Suprapubic skin (tissue), 4 donors: ENCODE data around the gene MBOAT2. TPM values are rescaled to one million over a fixed set of nuclear protein-coding genes. Genes with fewer than 3 reads are reported as not detected.

ENCODE experiments used
- DNase-seq, 2 donors: peaks; one replicate each; pipeline ENCODE4 v3.0.0-alpha.2; 2019; ENCODE audit warnings: low spot score in 2 of 2
- H3K27ac ChIP-seq: fragments of 200-600 bp; sonication (generic); one replicate; pipeline ENCODE4 v1.5.1; 2019
- H3K27me3 ChIP-seq: fragments of 200-600 bp; sonication (generic); one replicate; pipeline ENCODE4 v1.5.1; 2019
- H3K36me3 ChIP-seq: fragments of 200-600 bp; sonication (generic); one replicate; pipeline ENCODE4 v1.5.1; 2019
- H3K4me1 ChIP-seq: fragments of 200-600 bp; sonication (generic); one replicate; pipeline ENCODE4 v1.5.1; 2019
- H3K4me3 ChIP-seq: fragments of 200-600 bp; sonication (generic); one replicate; pipeline ENCODE4 v1.5.1; 2019; ENCODE audit warnings: mild to moderate bottlenecking
- H3K9me3 ChIP-seq: fragments of 200-600 bp; sonication (generic); one replicate; pipeline ENCODE4 v1.5.1; 2019
- EP300 ChIP-seq: sonication (generic); formaldehyde crosslinking; IDR thresholded peaks from one replicate; pipeline ENCODE4 v1.6.1; 2017; ENCODE audit warnings: antibody characterized with exemption
- POLR2A ChIP-seq, 2 donors: fragments of 450-650 bp; IDR thresholded peaks; one replicate each; pipeline ENCODE4 v1.6.1; 2017; ENCODE audit warnings: antibody characterized with exemption in 2 of 2, mild to moderate bottlenecking in 2 of 2, moderate library complexity in 2 of 2
- POLR2AphosphoS5 ChIP-seq, 3 donors: sonication (generic); formaldehyde crosslinking; IDR thresholded peaks; one replicate each; pipeline ENCODE4 v1.6.1; 2017; ENCODE audit warnings: antibody characterized with exemption in 3 of 3
- WGBS: methylation state at CpG from one replicate; pipeline ENCODE4 v1.1.5; 2018; 5-methylcytosine and 5-hydroxymethylcytosine counted together
- total RNA-seq, 4 donors: library from RNA; depleted of rRNA; stranded (reverse); fragments of >200 nt; gene quantifications; one replicate each; pipeline ENCODE4 v1.1.0, GENCODE V29; 2016
- TF ChIP-seq, protein P1 (sequence below), 2 donors: fragments of 200-600 bp in 1 of 2; fragments of 450-650 bp in 1 of 2; sonication (generic) in 1 of 2; IDR thresholded peaks; one replicate each; pipeline ENCODE4 v1.5.1; 2016 to 2019; ENCODE audit warnings: antibody characterized with exemption in 2 of 2, mild to moderate bottlenecking in 1 of 2, moderate library complexity in 1 of 2

Gene MBOAT2
- total RNA-seq, 4 donors from 2014 or later, result 44.4 to 55.8 (median 51.1) TPM

GRCh38 chr2:9001778-9002177 is 1.7 kb downstream of the MBOAT2 start:
- WGBS, result 91% methylated on average over 8 of the region's 8 CpGs
- DNase-seq, result no peak
- Histone ChIP-seq H3K27me3 (no peaks in the 10 kb centered on the region), H3K9me3 (no peaks in the 10 kb centered on the region), H3K4me1 (peaks cover 19% of the 10 kb centered on the region), H3K36me3 (no peaks in the 10 kb centered on the region), H3K27ac (peak overlapping the region; percentile 6), H3K4me3 (peak overlapping the region; percentile 78)
- TF ChIP-seq POLR2A (IDR thresholded peaks at IDR 0.05) (no peak), EP300 (no peak), POLR2AphosphoS5 (IDR thresholded peaks at IDR 0.05) (no peak)
- TF ChIP-seq, protein P1, sequence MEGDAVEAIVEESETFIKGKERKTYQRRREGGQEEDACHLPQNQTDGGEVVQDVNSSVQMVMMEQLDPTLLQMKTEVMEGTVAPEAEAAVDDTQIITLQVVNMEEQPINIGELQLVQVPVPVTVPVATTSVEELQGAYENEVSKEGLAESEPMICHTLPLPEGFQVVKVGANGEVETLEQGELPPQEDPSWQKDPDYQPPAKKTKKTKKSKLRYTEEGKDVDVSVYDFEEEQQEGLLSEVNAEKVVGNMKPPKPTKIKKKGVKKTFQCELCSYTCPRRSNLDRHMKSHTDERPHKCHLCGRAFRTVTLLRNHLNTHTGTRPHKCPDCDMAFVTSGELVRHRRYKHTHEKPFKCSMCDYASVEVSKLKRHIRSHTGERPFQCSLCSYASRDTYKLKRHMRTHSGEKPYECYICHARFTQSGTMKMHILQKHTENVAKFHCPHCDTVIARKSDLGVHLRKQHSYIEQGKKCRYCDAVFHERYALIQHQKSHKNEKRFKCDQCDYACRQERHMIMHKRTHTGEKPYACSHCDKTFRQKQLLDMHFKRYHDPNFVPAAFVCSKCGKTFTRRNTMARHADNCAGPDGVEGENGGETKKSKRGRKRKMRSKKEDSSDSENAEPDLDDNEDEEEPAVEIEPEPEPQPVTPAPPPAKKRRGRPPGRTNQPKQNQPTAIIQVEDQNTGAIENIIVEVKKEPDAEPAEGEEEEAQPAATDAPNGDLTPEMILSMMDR (IDR thresholded peaks at IDR 0.05), result no peak

GRCh38 chr2:9001229-9001628 is 2.3 kb downstream of the MBOAT2 start:
- no peak for DNase-seq
- H3K36me3 ChIP-seq, result no peaks in the 10 kb centered on the region
- no peak overlapping the region for H3K27ac ChIP-seq
- TF ChIP-seq POLR2A (IDR thresholded peaks at IDR 0.05), result no peak
- TF ChIP-seq, protein P1 (IDR thresholded peaks at IDR 0.05), result no peak
- no peak for TF ChIP-seq POLR2AphosphoS5 (IDR thresholded peaks at IDR 0.05)
- TF ChIP-seq EP300, result no peak
- H3K4me3 ChIP-seq, result no peak overlapping the region
- no peaks in the 10 kb centered on the region for H3K9me3 ChIP-seq
- H3K4me1 ChIP-seq, result peaks cover 19% of the 10 kb centered on the region
- 65% methylated on average over 5 of the region's 5 CpGs for WGBS
- H3K27me3 ChIP-seq, result no peaks in the 10 kb centered on the region

DNA sequence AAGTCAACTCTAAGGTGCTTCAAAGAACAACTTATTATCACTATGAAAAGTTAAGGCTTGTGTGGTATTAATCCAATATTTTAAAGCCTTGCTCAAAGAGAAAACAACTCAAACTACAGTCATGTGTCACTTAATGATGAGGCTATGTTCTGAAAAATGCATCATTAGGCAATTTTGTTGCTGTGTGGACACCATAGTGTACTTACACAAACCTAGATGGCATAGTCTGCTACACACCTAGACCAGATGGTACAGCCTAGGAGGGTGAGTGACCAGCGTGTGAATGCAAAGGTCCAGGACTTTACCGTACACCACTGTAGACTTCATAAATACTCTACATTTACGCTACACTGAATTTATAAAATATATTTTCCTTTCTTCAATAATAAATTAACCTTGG is 3.0 kb downstream of the MBOAT2 start:
- Histone ChIP-seq H3K27ac (no peak overlapping the region), H3K36me3 (no peaks in the 10 kb centered on the region), H3K4me3 (no peak overlapping the region), H3K4me1 (peaks cover 19% of the 10 kb centered on the region), H3K9me3 (no peaks in the 10 kb centered on the region), H3K27me3 (no peaks in the 10 kb centered on the region)
- no peak for DNase-seq
- WGBS, result 95% methylated on average over 3 of the region's 3 CpGs
- TF ChIP-seq EP300, result no peak
- TF ChIP-seq POLR2A (IDR thresholded peaks at IDR 0.05), result no peak
- TF ChIP-seq POLR2AphosphoS5 (IDR thresholded peaks at IDR 0.05), result no peak
- TF ChIP-seq, protein P1 (IDR thresholded peaks at IDR 0.05), result no peak

- Histone ChIP-seq H3K9me3 (no peaks in the 10 kb centered on the region), H3K27me3 (no peaks in the 10 kb centered on the region), H3K36me3 (no peaks in the 10 kb centered on the region), H3K4me1 (peaks cover 18% of the 10 kb centered on the region), H3K4me3 (no peak overlapping the region), H3K27ac (no peak overlapping the region)
- no peak for DNase-seq
- no peak for TF ChIP-seq POLR2AphosphoS5 (IDR thresholded peaks at IDR 0.05)
- 80% methylated on average over 1 of the region's 1 CpG for whole genome bisulfite sequencing
Measured at GRCh38 chr2:8999797-9000196, 3.7 kb downstream of the MBOAT2 start.

GRCh38 chr2:8999102-8999446 is 4.4 kb downstream of the MBOAT2 start:
- H3K4me1 ChIP-seq, result peaks cover 12% of the 10 kb centered on the region
- DNase-seq, result no peak
- no peak overlapping the region for H3K27ac ChIP-seq
- no peak for TF ChIP-seq POLR2A (IDR thresholded peaks at IDR 0.05)
- TF ChIP-seq POLR2AphosphoS5 (IDR thresholded peaks at IDR 0.05), result no peak
- TF ChIP-seq, protein P1 (IDR thresholded peaks at IDR 0.05), result no peak
- no peak for TF ChIP-seq EP300
- no peaks in the 10 kb centered on the region for H3K36me3 ChIP-seq
- no peak overlapping the region for H3K4me3 ChIP-seq
- no peaks in the 10 kb centered on the region for H3K27me3 ChIP-seq
- 83% methylated on average over 3 of the region's 3 CpGs for WGBS
- H3K9me3 ChIP-seq, result no peaks in the 10 kb centered on the region

- no peaks in the 10 kb centered on the region for H3K27me3 ChIP-seq
- DNase-seq, result no peak
- WGBS, result 91% methylated on average over 9 of the region's 9 CpGs
- TF ChIP-seq, protein P1 (IDR thresholded peaks at IDR 0.05), result no peak
- TF ChIP-seq POLR2AphosphoS5 (IDR thresholded peaks at IDR 0.05), result no peak
- TF ChIP-seq EP300, result no peak
- no peak for TF ChIP-seq POLR2A (IDR thresholded peaks at IDR 0.05)
- H3K4me1 ChIP-seq, result peaks cover 10% of the 10 kb centered on the region
- H3K9me3 ChIP-seq, result no peaks in the 10 kb centered on the region
- no peak overlapping the region for H3K27ac ChIP-seq
- no peaks in the 10 kb centered on the region for H3K36me3 ChIP-seq
- H3K4me3 ChIP-seq, result no peak overlapping the region
Measured at GRCh38 chr2:8998418-8999101, 4.9 kb downstream of the MBOAT2 start.
